BLaER1 (cell line): ENCODE measurements around the gene COL2A1.

Experiments
- H3K27ac ChIP-seq: shearing (Covaris generic); formaldehyde crosslinking; 2 replicates; pipeline ENCODE4 v1.8.1; 2022
- H3K27me3 ChIP-seq: shearing (Covaris generic); formaldehyde crosslinking; 2 replicates; pipeline ENCODE4 v1.8.1; 2022
- H3K36me3 ChIP-seq: shearing (Covaris generic); formaldehyde crosslinking; 2 replicates; pipeline ENCODE4 v1.8.1; 2022
- H3K4me1 ChIP-seq: shearing (Covaris generic); formaldehyde crosslinking; 2 replicates; pipeline ENCODE4 v1.8.1; 2022
- H3K4me2 ChIP-seq: shearing (Covaris generic); formaldehyde crosslinking; 2 replicates; pipeline ENCODE4 v1.8.1; 2022
- H3K4me3 ChIP-seq: shearing (Covaris generic); formaldehyde crosslinking; 2 replicates; pipeline ENCODE4 v1.8.1; 2022
- H3K9ac ChIP-seq: shearing (Covaris generic); formaldehyde crosslinking; 2 replicates; pipeline ENCODE4 v1.8.1; 2022
- H3K9me3 ChIP-seq: shearing (Covaris generic); formaldehyde crosslinking; 2 replicates; pipeline ENCODE4 v1.8.1; 2022
- H4K20me1 ChIP-seq: shearing (Covaris generic); formaldehyde crosslinking; 2 replicates; pipeline ENCODE4 v1.8.1; 2022
- Cebpa-rat ChIP-seq: shearing (Covaris generic); IDR thresholded peaks from 2 replicates; pipeline ENCODE4 v1.8.1; 2022

The COL2A1 gene

DNA sequence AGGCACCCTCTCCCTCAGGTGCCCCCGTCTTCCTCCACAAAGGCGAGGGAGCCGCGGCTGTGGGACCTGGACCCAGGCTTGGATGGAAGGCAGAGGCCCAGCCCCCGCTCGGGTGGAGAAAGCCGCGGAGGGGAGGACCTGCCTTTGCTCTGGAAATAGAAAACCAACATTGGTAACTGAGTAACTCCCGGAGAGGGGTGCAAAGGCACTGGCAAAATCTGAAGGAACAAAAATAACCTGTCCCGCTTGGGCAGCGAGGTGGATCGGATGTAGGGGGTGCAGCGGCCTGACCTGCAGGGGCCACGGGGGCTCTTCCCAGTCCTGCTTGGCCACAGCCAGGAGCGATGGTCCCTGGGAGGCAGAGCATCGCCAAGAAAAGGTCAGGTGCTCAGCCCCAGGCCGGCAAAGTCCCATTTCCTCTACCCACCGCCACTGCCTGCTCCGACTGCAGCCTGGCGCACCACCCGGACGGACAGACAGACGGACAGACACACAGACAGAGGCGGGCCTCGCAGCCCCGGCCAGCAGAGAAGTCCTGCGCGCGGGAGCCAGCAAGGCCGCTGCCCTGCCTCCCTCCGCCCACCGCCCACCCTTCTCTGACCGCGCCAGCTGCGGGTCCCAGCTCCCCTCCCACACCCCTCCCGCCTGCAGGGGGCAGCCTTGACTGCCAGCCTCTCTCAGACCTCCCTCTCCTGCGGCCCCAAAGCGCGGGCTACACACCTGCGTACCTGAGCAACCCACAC is 62.2 kb downstream of the COL2A1 start:
- Histone ChIP-seq H3K27me3 (no peaks in the 10 kb centered on the region), H3K4me1 (peaks cover 69% of the 10 kb centered on the region), H3K4me2 (peak overlapping the region; percentile 97), H4K20me1 (no peaks in the 10 kb centered on the region), H3K27ac (peak overlapping the region; percentile 72), H3K9ac (peak overlapping the region; percentile 33; the same call in 1 of the 2 replicates), H3K36me3 (no peaks in the 10 kb centered on the region), H3K9me3 (no peaks in the 10 kb centered on the region), H3K4me3 (peak overlapping the region; percentile 61)
- no peak for TF ChIP-seq Cebpa-rat

DNA sequence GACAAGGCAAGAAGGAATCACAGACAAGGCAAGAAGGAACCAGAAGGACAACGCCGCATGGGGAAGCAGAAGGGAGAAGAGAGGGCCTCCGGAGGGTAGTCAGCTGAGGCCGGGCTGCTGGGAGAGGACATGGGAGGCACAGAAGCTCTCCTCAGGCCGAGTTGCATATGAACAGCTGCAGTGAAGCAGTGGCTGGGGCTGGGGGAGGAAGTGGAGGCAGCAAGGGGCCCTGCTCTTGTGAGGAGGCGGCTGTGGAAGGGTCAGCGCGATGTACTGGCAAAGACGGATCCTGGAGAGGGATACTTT is 62.8 kb downstream of the COL2A1 start:
- peaks cover 64% of the 10 kb centered on the region for H3K4me1 ChIP-seq
- peak overlapping the region; percentile 97 for H3K4me2 ChIP-seq
- peak overlapping the region; percentile 61 for H3K4me3 ChIP-seq

DNA sequence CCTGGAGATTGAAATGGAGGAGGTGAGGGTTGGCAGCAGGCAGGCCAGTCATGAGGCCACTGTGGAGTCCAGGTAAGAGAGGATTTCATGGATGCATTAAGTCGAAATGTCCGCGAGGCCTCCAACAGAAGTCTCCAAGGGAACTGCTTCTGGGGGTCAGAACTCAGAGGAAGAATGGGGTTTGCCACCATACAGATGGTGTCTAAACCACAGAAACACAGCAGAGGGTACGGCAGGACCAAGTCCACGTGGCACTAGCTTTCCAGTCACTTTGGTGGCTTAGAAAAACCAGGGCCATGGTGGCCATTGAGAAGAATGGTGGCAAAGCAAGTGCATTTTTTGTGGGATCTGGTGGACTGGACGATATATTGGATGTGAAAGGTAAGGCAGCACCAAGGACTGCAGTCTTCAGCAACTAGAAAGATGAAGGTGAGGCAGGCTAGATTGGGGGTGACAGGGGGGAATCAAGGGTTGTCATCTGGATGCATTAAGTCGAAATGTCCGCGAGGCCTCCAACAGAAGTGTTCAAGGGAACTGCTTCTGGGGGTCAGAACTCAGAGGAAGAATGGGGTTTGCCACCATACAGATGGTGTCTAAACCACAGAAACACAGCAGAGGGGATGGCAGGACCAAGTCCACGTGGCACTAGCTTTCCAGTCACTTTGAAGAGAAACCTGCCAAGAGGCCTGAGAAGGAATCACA is 63.4 kb downstream of the COL2A1 start:
- peak overlapping the region; percentile 97 for H3K4me2 ChIP-seq
- no peaks in the 10 kb centered on the region for H3K9me3 ChIP-seq
- H3K4me1 ChIP-seq, result peaks cover 63% of the 10 kb centered on the region
- H3K27me3 ChIP-seq, result no peaks in the 10 kb centered on the region
- no peaks in the 10 kb centered on the region for H3K36me3 ChIP-seq
- peak overlapping the region; percentile 72 for H3K27ac ChIP-seq
- H4K20me1 ChIP-seq, result no peaks in the 10 kb centered on the region
- no peak for TF ChIP-seq Cebpa-rat
- H3K4me3 ChIP-seq, result 0 out of 2 replicates have a peak overlapping the region, but pooled peaks have one; percentile 61
- H3K9ac ChIP-seq, result no peak overlapping the region; the same call in 1 of the 2 replicates

More for the DNA sequence above, 62.8 kb downstream of the COL2A1 start:
- H4K20me1 ChIP-seq, result no peaks in the 10 kb centered on the region
- no peaks in the 10 kb centered on the region for H3K27me3 ChIP-seq
- H3K36me3 ChIP-seq, result no peaks in the 10 kb centered on the region
- peak overlapping the region; percentile 72 for H3K27ac ChIP-seq
- H3K9ac ChIP-seq, result peak overlapping the region; percentile 33; the same call in 1 of the 2 replicates
- no peak for TF ChIP-seq Cebpa-rat
- H3K9me3 ChIP-seq, result no peaks in the 10 kb centered on the region

DNA sequence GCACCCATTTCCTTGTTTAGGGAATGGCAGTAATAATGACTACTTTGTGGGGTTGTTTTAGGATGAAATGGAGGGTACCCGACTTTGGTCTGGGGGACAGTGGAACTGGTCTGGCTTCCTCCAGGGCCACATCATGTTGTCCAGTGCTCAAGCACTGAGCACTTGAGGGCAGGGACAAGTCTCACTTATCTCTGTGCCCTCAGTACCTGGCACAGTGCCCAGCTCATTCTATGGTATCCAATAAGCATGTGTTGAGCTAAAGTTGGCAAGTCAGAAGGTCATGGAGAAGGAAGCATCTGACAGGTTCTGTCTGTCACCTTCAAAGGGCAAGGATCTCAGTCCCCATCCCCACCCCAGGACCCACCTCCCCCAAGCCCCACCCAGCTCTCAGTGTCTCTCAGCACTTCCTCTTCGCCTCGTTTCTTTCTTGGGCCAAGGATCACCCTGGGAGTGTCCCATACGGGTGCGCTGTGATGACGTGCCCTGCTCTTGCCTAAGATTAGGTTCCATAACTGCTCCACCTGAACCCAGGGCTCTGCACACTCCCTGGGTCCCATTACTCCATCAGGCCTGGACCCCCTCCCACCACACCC is 65.2 kb downstream of the COL2A1 start:
- Histone ChIP-seq H4K20me1 (no peaks in the 10 kb centered on the region), H3K27ac (peak overlapping the region; percentile 41; the same call in 1 of the 2 replicates), H3K9me3 (no peaks in the 10 kb centered on the region), H3K4me3 (no peak overlapping the region), H3K27me3 (no peaks in the 10 kb centered on the region), H3K4me2 (peak overlapping the region; percentile 73), H3K9ac (no peak overlapping the region), H3K36me3 (no peaks in the 10 kb centered on the region), H3K4me1 (peaks cover 63% of the 10 kb centered on the region)
- TF ChIP-seq Cebpa-rat, result no peak

DNA sequence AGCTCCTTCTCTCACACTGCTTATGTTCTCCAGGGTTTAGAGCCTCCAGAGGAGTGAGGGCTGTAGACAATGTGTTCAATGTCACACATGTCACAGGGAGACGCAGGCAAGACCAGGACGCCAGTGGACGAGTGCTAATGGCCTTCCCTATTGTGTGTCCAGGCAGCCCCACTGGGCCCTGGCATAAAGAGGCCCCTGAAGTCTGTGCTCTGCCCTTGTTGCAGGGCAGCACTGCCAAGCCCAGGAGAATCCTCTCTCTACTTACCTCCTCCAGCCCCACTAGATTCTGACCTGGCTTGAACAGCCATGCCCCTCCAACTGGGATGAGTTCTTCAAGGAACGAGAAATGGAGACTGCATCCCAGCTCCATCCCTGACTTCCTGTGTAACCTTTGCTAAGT is 65.7 kb downstream of the COL2A1 start:
- Histone ChIP-seq H4K20me1 (no peaks in the 10 kb centered on the region), H3K9me3 (no peaks in the 10 kb centered on the region), H3K4me2 (peak overlapping the region; percentile 73), H3K27ac (peak overlapping the region; percentile 41; the same call in 1 of the 2 replicates), H3K4me3 (no peak overlapping the region), H3K27me3 (no peaks in the 10 kb centered on the region), H3K36me3 (no peaks in the 10 kb centered on the region), H3K4me1 (peaks cover 59% of the 10 kb centered on the region), H3K9ac (no peak overlapping the region)
- TF ChIP-seq Cebpa-rat, result no peak

DNA sequence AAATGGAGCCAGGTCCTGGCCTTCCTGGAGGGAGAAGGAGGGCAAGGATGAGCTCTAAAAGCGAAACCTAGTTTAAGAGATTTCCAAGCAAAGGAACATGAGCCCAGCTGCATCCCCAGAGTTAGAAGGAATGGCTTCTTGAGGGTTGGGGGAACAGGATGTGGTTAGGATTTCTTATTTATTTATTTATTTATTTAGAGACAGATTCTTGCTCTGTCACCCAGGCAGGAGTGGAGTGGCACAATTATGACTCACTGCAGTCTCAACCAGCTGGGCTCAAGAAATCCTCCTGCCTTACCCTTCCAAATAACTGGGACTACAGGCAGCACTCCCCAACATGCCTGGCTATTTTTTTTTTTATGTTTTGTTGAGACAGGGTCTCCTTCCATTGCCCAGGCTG is 66.2 kb downstream of the COL2A1 start:
- Histone ChIP-seq H3K27me3 (no peaks in the 10 kb centered on the region), H3K4me2 (peak overlapping the region; percentile 73), H3K9ac (no peak overlapping the region), H3K36me3 (no peaks in the 10 kb centered on the region), H3K4me3 (no peak overlapping the region), H3K9me3 (no peaks in the 10 kb centered on the region), H3K27ac (peak overlapping the region; percentile 41; the same call in 1 of the 2 replicates), H4K20me1 (no peaks in the 10 kb centered on the region), H3K4me1 (peaks cover 54% of the 10 kb centered on the region)
- no peak for TF ChIP-seq Cebpa-rat

DNA sequence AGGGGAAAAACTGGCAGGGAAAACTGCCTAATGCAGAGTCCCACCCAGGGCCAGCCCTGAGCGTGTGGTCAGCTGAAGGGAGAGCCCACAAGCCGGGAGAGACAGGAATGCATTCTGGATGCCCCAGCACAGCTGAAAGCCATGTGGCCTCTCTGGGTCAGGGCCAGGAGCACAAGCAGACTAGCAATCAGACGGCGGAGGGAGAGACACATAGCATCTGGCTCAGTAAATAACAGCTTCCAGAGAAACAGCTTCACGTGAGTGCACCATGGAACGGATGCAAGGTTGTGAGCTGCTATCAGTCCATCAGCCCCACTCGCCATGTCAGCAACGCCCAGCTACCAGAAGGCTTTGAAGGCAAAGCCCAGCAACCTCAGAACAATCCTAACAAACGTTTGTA is 69.1 kb downstream of the COL2A1 start:
- Histone ChIP-seq H3K36me3 (no peaks in the 10 kb centered on the region), H3K4me2 (no peak overlapping the region), H3K27ac (no peak overlapping the region), H3K4me3 (no peak overlapping the region), H3K4me1 (peaks cover 25% of the 10 kb centered on the region), H4K20me1 (no peaks in the 10 kb centered on the region), H3K9me3 (no peaks in the 10 kb centered on the region), H3K27me3 (no peaks in the 10 kb centered on the region), H3K9ac (no peak overlapping the region)
- no peak for TF ChIP-seq Cebpa-rat

DNA sequence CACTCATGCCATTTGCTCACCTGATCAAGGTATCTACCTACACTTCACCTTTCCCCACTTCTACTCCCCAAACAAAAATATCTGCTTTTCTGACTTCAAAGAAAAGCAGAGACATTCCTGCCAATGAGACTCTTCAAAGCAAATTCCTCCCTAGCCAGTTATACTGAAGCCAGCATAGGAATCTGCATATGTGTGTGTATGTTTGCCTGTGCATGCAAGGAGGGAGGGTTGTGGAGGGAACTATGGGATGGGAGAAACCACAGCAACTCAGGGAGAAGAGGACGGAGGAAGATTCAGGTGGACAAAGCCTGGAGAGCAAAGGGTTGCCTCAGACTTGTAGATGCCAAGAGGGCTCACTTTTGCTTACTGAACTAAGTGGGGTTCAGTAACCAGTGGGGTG is 73.1 kb downstream of the COL2A1 start:
- Histone ChIP-seq H3K9ac (no peak overlapping the region), H3K4me3 (no peak overlapping the region), H3K4me1 (no peaks in the 10 kb centered on the region), H3K27me3 (no peaks in the 10 kb centered on the region), H3K27ac (no peak overlapping the region), H4K20me1 (no peaks in the 10 kb centered on the region), H3K9me3 (no peaks in the 10 kb centered on the region), H3K36me3 (no peaks in the 10 kb centered on the region), H3K4me2 (no peak overlapping the region)
- no peak for TF ChIP-seq Cebpa-rat

DNA sequence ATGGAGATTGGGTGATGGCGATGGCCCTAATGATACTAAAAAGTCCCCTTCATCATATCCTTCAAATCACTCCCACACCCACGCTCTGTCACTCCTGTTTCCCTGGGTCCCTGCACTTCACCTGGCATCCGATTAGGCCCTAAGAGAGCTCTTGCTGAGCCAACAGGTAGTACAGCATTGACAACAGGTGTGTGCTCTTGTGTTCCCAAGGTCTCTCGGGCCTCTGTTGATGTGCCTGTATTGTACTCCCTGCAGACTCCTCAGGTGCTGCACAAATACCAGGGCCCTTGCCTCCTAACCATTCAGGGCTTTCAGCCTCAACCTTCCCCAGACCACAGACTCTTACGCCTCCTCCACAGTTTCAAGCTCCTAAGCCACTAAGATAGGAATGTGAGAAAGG is 73.6 kb downstream of the COL2A1 start:
- Histone ChIP-seq H3K4me2 (no peak overlapping the region), H3K27ac (no peak overlapping the region), H3K4me3 (no peak overlapping the region), H3K27me3 (no peaks in the 10 kb centered on the region), H4K20me1 (no peaks in the 10 kb centered on the region), H3K9me3 (no peaks in the 10 kb centered on the region), H3K36me3 (no peaks in the 10 kb centered on the region), H3K4me1 (no peaks in the 10 kb centered on the region), H3K9ac (no peak overlapping the region)
- TF ChIP-seq Cebpa-rat, result no peak

DNA sequence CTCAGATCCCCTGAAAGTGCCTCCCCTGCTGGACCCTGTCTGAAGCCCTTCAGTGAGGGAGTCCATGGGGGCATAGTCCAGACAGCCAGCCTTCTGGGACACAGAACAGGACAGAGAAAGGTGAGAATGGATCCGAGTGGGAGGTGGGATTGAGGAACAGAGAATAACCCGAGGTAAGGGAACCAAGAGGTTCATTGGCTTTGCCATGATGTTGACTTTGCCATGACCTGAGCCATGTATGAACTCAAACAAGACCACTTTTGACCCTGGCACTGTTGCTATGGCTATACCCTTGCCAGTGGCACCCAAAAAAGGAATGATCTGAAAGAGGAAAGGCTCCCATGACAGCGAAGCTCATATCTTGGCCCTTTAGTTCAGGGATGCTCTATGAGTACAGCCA is 76.9 kb downstream of the COL2A1 start:
- no peak overlapping the region for H3K27ac ChIP-seq
- H3K36me3 ChIP-seq, result no peaks in the 10 kb centered on the region

More for the DNA sequence above, 76.9 kb downstream of the COL2A1 start:
- H3K4me3 ChIP-seq, result no peak overlapping the region
- no peaks in the 10 kb centered on the region for H3K27me3 ChIP-seq
- H3K4me1 ChIP-seq, result no peaks in the 10 kb centered on the region
- H3K4me2 ChIP-seq, result no peak overlapping the region
- H3K9ac ChIP-seq, result no peak overlapping the region
- H4K20me1 ChIP-seq, result no peaks in the 10 kb centered on the region
- no peaks in the 10 kb centered on the region for H3K9me3 ChIP-seq
- no peak for TF ChIP-seq Cebpa-rat
